ENCODE data around the gene RAB33B. TPM values are rescaled to one million over a fixed set of nuclear protein-coding genes. Genes with fewer than 3 reads are reported as not detected.
A peak's percentile ranks its signal among the peaks of the same experiment; 100 is the strongest.

The RAB33B gene
- total and polyA plus RNA-seq, 9 of the 15 experiments (the other 6 are each of a cell fraction or from before 2014, with no cell fraction given): 1.7 to 3.7 (median 3.0) TPM

- TF ChIP-seq NR1H2 (CRISPR knock-in tag; IDR thresholded peaks at IDR 0.05) (0 out of 2 replicates have a peak, but pooled peaks have one; percentile 61), PML (IDR thresholded peaks at IDR 0.05; ENCODE audit: low read length) (peak; percentile 6; the same call in 1 of the 2 replicates), RBBP5 (IDR thresholded peaks at IDR 0.05; ENCODE audit: borderline replicate concordance, insufficient read depth, low read length, poor library complexity, severe bottlenecking) (peak; percentile 71), ZNF512 (tag; IDR thresholded peaks at IDR 0.05) (no peak), CREM (IDR thresholded peaks at IDR 0.05; ENCODE audit: low read depth) (peak; percentile 42; the same call in 1 of the 2 replicates), ZBTB43 (CRISPR knock-in tag; IDR thresholded peaks at IDR 0.05) (0 out of 2 replicates have a peak, but pooled peaks have one; percentile 53), THAP12 (CRISPR knock-in tag; IDR thresholded peaks at IDR 0.05) (0 out of 2 replicates have a peak, but pooled peaks have one; percentile 40), TOE1 (IDR thresholded peaks at IDR 0.05; ENCODE audit: borderline replicate concordance) (peak; percentile 13; the same call in 1 of the 2 replicates), TOE1 (CRISPR knock-in tag; IDR thresholded peaks at IDR 0.05; ENCODE audit: borderline replicate concordance, low read depth) (0 out of 2 replicates have a peak, but pooled peaks have one; percentile 33), FOXP4 (CRISPR knock-in tag; IDR thresholded peaks at IDR 0.05; ENCODE audit: borderline replicate concordance) (0 out of 2 replicates have a peak, but pooled peaks have one; percentile 51), CEBPG (CRISPR knock-in tag; IDR thresholded peaks at IDR 0.05) (peak; percentile 80), CEBPG (tag; conservative IDR thresholded peaks at IDR 0.05 in 1 of 2, IDR thresholded peaks at IDR 0.05 in 1 of 2) (peak; percentile 81 to 87), MTA2 (IDR thresholded peaks at IDR 0.05; ENCODE audit: low read depth) (no peak), SMARCE1 (IDR thresholded peaks at IDR 0.05) (peak; percentile 52; the same call in 1 of the 2 replicates), ATF6 (CRISPR knock-in tag; IDR thresholded peaks at IDR 0.05) (0 out of 2 replicates have a peak, but pooled peaks have one; percentile 40), ATF7 (IDR thresholded peaks at IDR 0.05) (peak; percentile 66)
Measured at GRCh38 chr4:139454111-139455045, at the start of gene RAB33B (continued).

Measured in K562 (cell line).